GM12878 (cell line): ENCODE results near the gene LAMA2. TPM values are rescaled to one million over a fixed set of nuclear protein-coding genes. Genes with fewer than 3 reads are reported as not detected.

Experiments
- ATAC-seq: fragments of 200-7000 bp; cut with Tn5 transposase; 3 replicates; pipeline ENCODE4 v1.9.1; 2020; ENCODE audit warnings: mild to moderate bottlenecking, moderate library complexity
- BruUV-seq: library from RNA; stranded (reverse); fragments of 400-500 nt; replicated peaks from 2 replicates; lab custom pipeline; 2021; lab: Mats Ljungman, UMichigan
- CTCF ChIA-PET: fragments of 300-600 bp; sonication (Branson Sonifier 250); formaldehyde crosslinking; extraction: SDS; loops from one replicate; lab custom pipeline; 2021; ENCODE audit warnings: inconsistent platforms; lab: Yijun Ruan, JAX
- POLR2A ChIA-PET: fragments of 350-600 bp; formaldehyde crosslinking; extraction: SDS; loops from one replicate; lab custom pipeline; 2021; ENCODE audit warnings: inconsistent platforms; lab: Charles Lee
- RAD21 ChIA-PET: fragments of 300-600 bp; sonication (Branson Sonifier 250); formaldehyde crosslinking; loops from one replicate; lab custom pipeline; 2023; ENCODE audit warnings: antibody characterized with exemption; ENCODE audit not compliant: unreplicated experiment; lab: Charles Lee
- SMC1A ChIA-PET: fragments of 300-600 bp; sonication (Branson Sonifier 250); formaldehyde crosslinking; loops from one replicate; lab custom pipeline; 2023; ENCODE audit not compliant: unreplicated experiment, uncharacterized antibody; lab: Charles Lee
- DNase-seq: peaks from one replicate; pipeline ENCODE4 v3.0.0-alpha.2; 2011; ENCODE audit warnings: low read depth, low spot score
- FAIRE-seq: peaks from 3 replicates; lab custom pipeline; 2011; peaks lifted over from hg19 to GRCh38; lab: Jason Lieb, UNC
- H2AFZ ChIP-seq: 2 replicates; pipeline ENCODE4 v1.6.0; 2011; ENCODE audit warnings: low read depth, low read length, control low read depth; ENCODE audit not compliant: control insufficient read depth
- H3K27ac ChIP-seq: 2 replicates; pipeline ENCODE4 v1.5.1; 2011; ENCODE audit warnings: control low read depth; ENCODE audit not compliant: control insufficient read depth, insufficient read depth
- H3K27me3 ChIP-seq, 2 experiments: replicated peaks in 1 of 2; 2 replicates each; pipeline versions ENCODE4 v1.6.0 to v1.6.1; 2011; ENCODE audit warnings: low read length in 1 of 2; ENCODE audit not compliant: control insufficient read depth in 2 of 2, insufficient read depth in 2 of 2
- H3K36me3 ChIP-seq, 2 experiments: 2 replicates each; pipeline ENCODE4 v1.5.1; 2011; ENCODE audit warnings: low read length in 1 of 2; ENCODE audit not compliant: control insufficient read depth in 2 of 2, insufficient read depth in 2 of 2
- H3K4me1 ChIP-seq: 2 replicates; pipeline ENCODE4 v1.6.1; 2011; ENCODE audit warnings: mild to moderate bottlenecking, low read length, moderate library complexity, mixed read lengths; ENCODE audit not compliant: control insufficient read depth, insufficient read depth
- H3K4me2 ChIP-seq: 2 replicates; pipeline ENCODE4 v1.6.0; 2011; ENCODE audit warnings: control low read depth; ENCODE audit not compliant: control insufficient read depth, insufficient read depth
- H3K4me3 ChIP-seq: fragments of 200-600 bp; sonication (generic); 2 replicates; pipeline ENCODE4 v1.5.1; 2016
- H3K79me2 ChIP-seq: 2 replicates; pipeline ENCODE4 v1.6.0; 2011; ENCODE audit warnings: low read length; ENCODE audit not compliant: control insufficient read depth, insufficient read depth
- H3K9ac ChIP-seq: 2 replicates; pipeline ENCODE4 v1.8.0; 2011; ENCODE audit warnings: low read length, control low read depth, mixed read lengths; ENCODE audit not compliant: control insufficient read depth, insufficient read depth
- H3K9me3 ChIP-seq: replicated peaks from 3 replicates; pipeline ENCODE4 v1.5.1; 2011; ENCODE audit warnings: mild to moderate bottlenecking, low read length; ENCODE audit not compliant: control insufficient read depth, insufficient read depth
- H4K20me1 ChIP-seq: 2 replicates; pipeline ENCODE4 v1.6.0; 2011; ENCODE audit not compliant: control insufficient read depth, insufficient read depth
- CEBPZ ChIP-seq: fragments of 150-350 bp; IDR thresholded peaks from 2 replicates; pipeline ENCODE4 v1.6.1; 2016; ENCODE audit warnings: low read depth, low read length
- ETV6 ChIP-seq, 2 experiments: fragments of 450-650 bp in 1 of 2; IDR thresholded peaks in 1 of 2; conservative IDR thresholded peaks in 1 of 2; 2 replicates each; pipeline ENCODE4 v1.6.1; 2014; ENCODE audit warnings: antibody characterized with exemption in 1 of 2, borderline replicate concordance in 1 of 2, low read depth in 1 of 2, mild to moderate bottlenecking in 1 of 2, moderate library complexity in 1 of 2
- PAX8 ChIP-seq: fragments of 450-650 bp; IDR thresholded peaks from 2 replicates; pipeline ENCODE4 v1.6.1; 2017; ENCODE audit warnings: mild to moderate bottlenecking, moderate library complexity
- POLR2A ChIP-seq: IDR thresholded peaks from 2 replicates; pipeline ENCODE4 v1.6.1; 2011; ENCODE audit warnings: low read depth, mild to moderate bottlenecking, low read length
- SREBF2 ChIP-seq: IDR thresholded peaks from 2 replicates; pipeline ENCODE4 v1.6.1; 2012; ENCODE audit warnings: mild to moderate bottlenecking, low read length
- ZNF274 ChIP-seq: IDR thresholded peaks from one replicate; pipeline ENCODE4 v1.8.0; 2011; ENCODE audit not compliant: insufficient read length, insufficient read depth
- ZSCAN29 ChIP-seq: fragments of 450-650 bp; IDR thresholded peaks from 2 replicates; pipeline ENCODE4 v1.6.1; 2017; ENCODE audit warnings: mild to moderate bottlenecking, moderate library complexity
- WGBS: methylation state at CpG from one replicate; pipeline ENCODE4 v1.1.6; 2016; ENCODE audit warnings: low lambda C conversion rate; ENCODE audit not compliant: insufficient replicate concordance, insufficient coverage; ENCODE audit errors: missing lambda C conversion rate; 5-methylcytosine and 5-hydroxymethylcytosine counted together
- in situ Hi-C: fragments of 300-500 bp; cut with MboI; formaldehyde crosslinking; loops from 9 replicates; pipeline ENCODE4 v1.14.3; 2018; ENCODE audit warnings: mixed read lengths
- intact Hi-C: fragments of 100-400 bp; cut with micrococcal nuclease; formaldehyde crosslinking; loops from one replicate; pipeline ENCODE4 v1.14.2; 2022; ENCODE audit not compliant: unreplicated experiment
- polyA plus RNA-seq, 11 experiments: library from polyadenylated mRNA; depleted of rRNA in 4 of 11; unstranded in 6 of 11; stranded (reverse) in 5 of 11; fragments of >200 nt; fragmentation: Nextera tagmentation in 4 of 11; fragmentation: Illumina TruSeq in 1 of 11; extraction: Ambion mirVana in 4 of 11; extraction: Trizol in 1 of 11; gene quantifications; 1 replicate in 1 of 11; 2 replicates in 10 of 11; pipeline versions ENCODE4 v1.2.1 to v1.2.3, GENCODE V29; 2011 to 2016; ENCODE audit warnings: inconsistent platforms in 2 of 11, missing spikeins in 2 of 11, low read depth in 1 of 11
- total RNA-seq, 4 experiments: library from RNA; depleted of rRNA in 3 of 4; stranded (reverse); fragments of >200 nt in 3 of 4; fragmentation: Illumina TruSeq in 1 of 4; extraction: Trizol in 1 of 4; gene quantifications; 2 replicates each; pipeline versions ENCODE4 v1.2.1 to v1.2.3, GENCODE V29; 2013 to 2021

Gene LAMA2
- total and polyA plus RNA-seq, 10 of the 15 experiments (the other 5 are each of a cell fraction or from before 2014, with no cell fraction given), result 0.04 to 2.0 (median 0.37) TPM; not detected in 1

- Histone ChIP-seq H2AFZ (no peak overlapping the region), H3K9me3 (no peaks in the 10 kb centered on the region), H3K4me3 (no peak overlapping the region), H3K27me3 (no peaks in the 10 kb centered on the region; a peak in 1 of 4 replicates), H3K36me3 (no peaks in the 10 kb centered on the region), H3K27ac (no peak overlapping the region), H3K4me1 (no peaks in the 10 kb centered on the region), H4K20me1 (no peaks in the 10 kb centered on the region), H3K4me2 (no peak overlapping the region), H3K9ac (no peak overlapping the region), H3K79me2 (no peaks in the 10 kb centered on the region)
- no peak for TF ChIP-seq ZNF274
- TF ChIP-seq POLR2A, result no peak
- no peak for TF ChIP-seq ZSCAN29
- TF ChIP-seq CEBPZ, result no peak
- TF ChIP-seq ETV6 (conservative IDR thresholded peaks at IDR 0.05 in 1 of 2, IDR thresholded peaks at IDR 0.05 in 1 of 2; ENCODE audit: borderline replicate concordance in 1 of 2, low read depth in 1 of 2), result no peak
- no peak for TF ChIP-seq SREBF2
- no peak for TF ChIP-seq PAX8
- SMC1A ChIA-PET, result no interaction called here
- no TSS peak for BruUV-seq
- DNase-seq (no peak), ATAC-seq (no peak), FAIRE-seq (no peak)
- in situ Hi-C loops (no loop called here), intact Hi-C loops (no loop called here)
- CTCF ChIA-PET, result no interaction called here
- POLR2A ChIA-PET, result no interaction called here
- 0% methylated on average over 2 of the region's 2 CpGs for WGBS
- RAD21 ChIA-PET, result no interaction called here
Observed at GRCh38 chr6:129320892-129321291, 438.0 kb downstream of the LAMA2 start.
